Esophagus squamous epithelium (tissue), 5 donors: Measurements from ENCODE around the gene XRCC6. TPM values are rescaled to one million over a fixed set of nuclear protein-coding genes. Genes with fewer than 3 reads are reported as not detected.

Source experiments
- DNase-seq: peaks from one replicate; lab custom pipeline; 2025; lab: John Stamatoyannopoulos, UW
- H3K27ac ChIP-seq, 4 donors: fragments of 200-600 bp; sonication (generic); one replicate each; pipeline ENCODE4 v1.5.1; 2016 to 2019; ENCODE audit warnings: mild to moderate bottlenecking in 1 of 4
- H3K27me3 ChIP-seq, 4 donors: fragments of 200-600 bp; sonication (generic); 1 replicate in 3 of 4; 2 replicates in 1 of 4; pipeline versions ENCODE4 v1.5.1 to v1.6.0; 2017 to 2021; ENCODE audit warnings: antibody characterized with exemption in 1 of 4
- H3K36me3 ChIP-seq, 3 donors: fragments of 200-600 bp; sonication (generic); one replicate each; pipeline ENCODE4 v1.5.1; 2016 to 2019
- H3K4me1 ChIP-seq, 3 donors: fragments of 200-600 bp; sonication (generic); one replicate each; pipeline ENCODE4 v1.5.1; 2017 to 2019
- H3K4me3 ChIP-seq, 4 donors: fragments of 200-600 bp; sonication (generic); 1 replicate in 3 of 4; 2 replicates in 1 of 4; pipeline ENCODE4 v1.5.1; 2016 to 2019; ENCODE audit warnings: mild to moderate bottlenecking in 2 of 4, moderate library complexity in 1 of 4
- H3K9me3 ChIP-seq, 3 donors: fragments of 200-600 bp; sonication (generic); one replicate each; pipeline ENCODE4 v1.5.1; 2016 to 2019
- CTCF ChIP-seq, 6 experiments: fragments of 450-650 bp in 4 of 6; fragments of 200-600 bp in 2 of 6; sonication (generic) in 2 of 6; IDR thresholded peaks; one replicate each; pipeline ENCODE4 v1.5.1; 2016 to 2019; ENCODE audit warnings: antibody characterized with exemption in 6 of 6, mild to moderate bottlenecking in 4 of 6, moderate library complexity in 4 of 6
- POLR2A ChIP-seq, 4 donors: fragments of 450-650 bp; IDR thresholded peaks; one replicate each; pipeline ENCODE4 v1.6.1; 2017; ENCODE audit warnings: antibody characterized with exemption in 4 of 4, mild to moderate bottlenecking in 4 of 4, moderate library complexity in 3 of 4
- WGBS, 2 donors: methylation state at CpG; one replicate each; pipeline ENCODE4 v1.1.5; 2018; 5-methylcytosine and 5-hydroxymethylcytosine counted together
- intact Hi-C: fragments of 100-400 bp; cut with DNase I; formaldehyde crosslinking; loops from one replicate; pipeline ENCODE4 v1.15.0; 2022
- total RNA-seq, 4 donors: library from RNA; depleted of rRNA; stranded (reverse); fragments of >200 nt; gene quantifications; one replicate each; pipeline ENCODE4 v1.1.0, GENCODE V29; 2016
- donor health status: DM: yes; HTN: yes; CAD: no.

Gene XRCC6
- total RNA-seq, 4 donors from 2014 or later: 161 to 295 (median 222) TPM

- intact Hi-C loops: no loop called here
- Histone ChIP-seq H3K4me3 (no peak overlapping the region), H3K27me3 (no peaks in the 10 kb centered on the region), H3K36me3 (peaks cover 0 to 18% (median 0%) of the 10 kb centered on the region in 3 donors), H3K4me1 (peaks cover 0 to 33% (median 18%) of the 10 kb centered on the region in 3 donors), H3K27ac (peak overlapping the region in 1 of 4 donors; percentile 97), H3K9me3 (no peaks in the 10 kb centered on the region)
- no peak for DNase-seq
- no peak for TF ChIP-seq POLR2A (IDR thresholded peaks at IDR 0.05)
- TF ChIP-seq CTCF (IDR thresholded peaks at IDR 0.05): no peak
- 89% methylated on average over 1 to 3 of the region's 3 CpGs for WGBS, 2 donors
Measured at GRCh38 chr22:41690476-41690875, 69.4 kb downstream of the XRCC6 start.

- intact Hi-C loops: loop anchor here (5.0 kb wide), 1 partner anchor 247 kb away; no protein-coding TSS in a partner anchor
- peaks cover 0 to 18% (median 0%) of the 10 kb centered on the region in 3 donors for H3K36me3 ChIP-seq
- peaks cover 10 to 24% (median 12%) of the 10 kb centered on the region in 3 donors for H3K4me1 ChIP-seq
- WGBS, 2 donors: 75 to 77% methylated on average over 2 of the region's 2 CpGs
- no peaks in the 10 kb centered on the region for H3K9me3 ChIP-seq
- no peak for DNase-seq
- H3K27ac ChIP-seq: no peak overlapping the region
- H3K4me3 ChIP-seq: no peak overlapping the region
- TF ChIP-seq CTCF (IDR thresholded peaks at IDR 0.05): no peak
- TF ChIP-seq POLR2A (IDR thresholded peaks at IDR 0.05): no peak
- peaks cover 0 to 6% (median 0%) of the 10 kb centered on the region in 4 donors for H3K27me3 ChIP-seq
Measured at GRCh38 chr22:41695211-41695610, 74.1 kb downstream of the XRCC6 start.

GRCh38 chr22:41696703-41697102 lies 75.6 kb downstream of the XRCC6 start:
- Histone ChIP-seq H3K4me1 (peaks cover 10 to 24% (median 12%) of the 10 kb centered on the region in 3 donors), H3K9me3 (no peaks in the 10 kb centered on the region), H3K27ac (peak overlapping the region in 3 of 4 donors; percentile 37 to 70 (median 40)), H3K36me3 (peaks cover 0 to 18% (median 0%) of the 10 kb centered on the region in 3 donors), H3K4me3 (no peak overlapping the region), H3K27me3 (peaks cover 0 to 6% (median 0%) of the 10 kb centered on the region in 4 donors)
- intact Hi-C loops: loop anchor here (5.0 kb wide), 1 partner anchor 246 kb away; no protein-coding TSS in a partner anchor
- no peak for TF ChIP-seq POLR2A (IDR thresholded peaks at IDR 0.05)
- TF ChIP-seq CTCF (IDR thresholded peaks at IDR 0.05): no peak
- no peak for DNase-seq
- WGBS, 2 donors: 34 to 60% methylated on average over 5 to 9 of the region's 11 CpGs

GRCh38 chr22:41697126-41697775 lies 76.2 kb downstream of the XRCC6 start:
- peak; percentile 37 for DNase-seq
- H3K4me1 ChIP-seq: peaks cover 10 to 24% (median 12%) of the 10 kb centered on the region in 3 donors
- H3K27ac ChIP-seq: peak overlapping the region in 3 of 4 donors; percentile 37 to 70 (median 40)
- WGBS, 2 donors: 17 to 47% methylated on average over 1 to 6 of the region's 12 CpGs
- intact Hi-C loops: loop anchor here (5.0 kb wide), 1 partner anchor 245 kb away; no protein-coding TSS in a partner anchor
- H3K9me3 ChIP-seq: no peaks in the 10 kb centered on the region
- peak overlapping the region in 3 of 4 donors; percentile 24 to 53 (median 26) for H3K4me3 ChIP-seq
- TF ChIP-seq POLR2A (IDR thresholded peaks at IDR 0.05): no peak
- TF ChIP-seq CTCF (IDR thresholded peaks at IDR 0.05): peak; percentile 97 to 100 (median 98)
- peaks cover 0 to 6% (median 0%) of the 10 kb centered on the region in 4 donors for H3K27me3 ChIP-seq
- H3K36me3 ChIP-seq: peaks cover 0 to 18% (median 0%) of the 10 kb centered on the region in 3 donors
